GM21423 (cell line): ENCODE results near the gene FBXO24.
"Not testable (repeated sequence)": the region's sequence is repeated elsewhere in the genome, so short reads cannot be mapped to it uniquely, and the experiment has no call there.

Experiments
- ATAC-seq: cut with Tn5 transposase; IDR thresholded peaks from one replicate; pipeline ENCODE4 v1.9.1; 2021; ENCODE audit warnings: mild to moderate bottlenecking, moderate library complexity; ENCODE audit not compliant: unreplicated experiment

Gene FBXO24

DNA sequence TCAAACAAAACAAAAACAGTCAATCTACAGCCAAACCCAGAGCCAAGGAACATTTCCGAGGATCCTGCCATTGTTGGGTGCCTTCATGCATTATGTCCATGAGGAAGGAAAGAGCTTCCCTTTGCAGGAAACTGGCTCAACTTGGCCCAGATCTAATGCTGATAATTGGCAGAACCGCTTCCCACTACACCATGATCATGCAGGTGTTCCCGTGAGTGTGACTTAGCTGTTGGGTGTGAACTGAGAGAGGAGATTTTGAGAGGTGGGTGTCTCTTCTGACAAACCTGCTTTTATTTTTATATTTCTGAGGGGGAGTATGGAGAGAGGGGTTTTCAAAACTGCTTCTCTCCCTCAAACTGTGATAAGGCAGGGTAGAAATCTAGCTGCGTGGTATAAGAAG is 27.0 kb upstream of the FBXO24 start:
- no peak for ATAC-seq

GRCh38 chr7:100561491-100562194 is 24.5 kb upstream of the FBXO24 start:
- ATAC-seq, result no peak

- ATAC-seq, result no peak
Observed at GRCh38 chr7:100562195-100563099, 23.7 kb upstream of the FBXO24 start.

GRCh38 chr7:100563100-100563564 is 23.0 kb upstream of the FBXO24 start:
- no peak for ATAC-seq

- no peak for ATAC-seq
Observed at GRCh38 chr7:100563809-100564400, 22.2 kb upstream of the FBXO24 start.

- not testable (repeated sequence) for ATAC-seq
Observed at GRCh38 chr7:100564405-100564804, 21.7 kb upstream of the FBXO24 start.

DNA sequence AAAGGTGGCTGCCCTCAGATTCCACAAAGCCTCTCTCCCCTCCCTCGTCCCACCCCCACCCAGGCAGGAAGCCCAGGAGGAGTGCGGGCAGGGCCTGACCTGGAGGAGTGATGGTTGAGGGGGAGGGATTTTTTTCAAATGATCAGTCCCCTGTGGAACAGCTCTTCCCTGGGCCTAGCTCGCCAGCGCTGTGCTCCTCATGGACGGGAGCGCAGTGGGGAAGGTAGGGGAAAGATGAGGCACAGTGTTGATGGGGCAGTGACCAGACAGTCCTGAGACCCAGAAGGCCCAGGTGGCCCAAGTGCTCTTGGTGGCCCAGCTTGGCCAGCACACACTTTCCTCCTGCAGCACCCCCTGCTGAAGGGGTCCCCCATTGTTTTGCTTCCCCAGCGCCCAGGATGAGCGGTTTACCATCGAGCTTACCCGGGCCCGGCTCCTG is 21.0 kb upstream of the FBXO24 start:
- no peak for ATAC-seq

DNA sequence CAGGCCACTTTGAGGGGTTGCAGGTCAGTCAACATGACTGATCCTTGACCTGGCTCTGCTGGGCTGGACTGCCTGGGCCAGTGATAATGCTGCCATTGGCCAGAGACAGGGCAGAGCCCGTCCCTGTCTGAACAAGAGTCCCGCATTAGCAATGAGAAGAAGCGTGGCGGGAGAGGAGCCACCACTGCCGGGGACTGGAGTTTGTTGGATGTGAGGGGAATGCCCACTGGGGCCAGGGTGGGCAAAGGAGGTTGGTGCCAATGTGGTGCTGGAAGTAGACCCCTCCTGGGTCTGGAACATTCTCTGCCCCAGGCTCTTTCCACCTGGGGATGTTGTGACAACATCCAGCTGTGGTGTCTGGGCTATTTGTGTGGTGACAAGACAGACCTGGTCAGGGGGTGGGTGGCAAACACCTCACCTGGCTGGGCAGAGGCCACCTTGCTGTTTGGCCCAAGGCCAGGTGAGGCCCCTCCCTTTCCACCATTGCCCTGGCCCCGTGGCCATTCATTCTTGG is 20.1 kb upstream of the FBXO24 start:
- no peak for ATAC-seq

DNA sequence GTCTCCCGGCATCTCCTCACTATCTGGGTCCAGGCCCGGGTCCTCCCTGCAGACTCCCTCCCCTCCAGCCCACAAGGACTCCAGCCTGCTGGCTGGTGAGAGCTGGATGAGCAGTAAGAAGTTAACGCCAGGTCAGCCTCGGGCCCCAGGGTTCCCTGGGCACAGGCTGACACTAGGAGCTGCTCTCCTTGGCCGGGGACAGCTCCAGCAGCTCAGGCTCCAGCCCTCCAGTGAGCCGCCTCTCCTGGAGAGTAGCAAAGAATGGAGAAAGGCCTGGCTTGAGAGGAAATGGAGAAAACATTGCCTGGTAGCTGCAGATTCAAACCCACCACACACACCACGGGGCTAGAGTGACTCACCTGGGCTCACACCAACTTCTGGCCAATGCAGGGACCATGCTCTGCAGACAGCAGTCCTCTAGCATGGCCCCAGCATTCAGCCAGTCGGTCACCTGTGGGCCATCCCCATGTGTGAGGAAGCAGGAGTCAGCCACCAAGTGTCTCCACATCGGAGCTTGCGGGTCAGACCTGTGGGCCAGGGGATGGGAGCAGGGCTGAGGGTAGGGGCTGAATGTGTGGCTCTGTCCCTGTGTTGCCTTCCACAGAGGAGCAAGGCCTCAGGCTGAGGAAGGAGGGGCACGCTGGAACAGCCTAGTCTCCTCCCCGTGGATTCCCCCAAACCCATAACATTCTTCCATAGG is 18.9 kb upstream of the FBXO24 start:
- no peak for ATAC-seq

DNA sequence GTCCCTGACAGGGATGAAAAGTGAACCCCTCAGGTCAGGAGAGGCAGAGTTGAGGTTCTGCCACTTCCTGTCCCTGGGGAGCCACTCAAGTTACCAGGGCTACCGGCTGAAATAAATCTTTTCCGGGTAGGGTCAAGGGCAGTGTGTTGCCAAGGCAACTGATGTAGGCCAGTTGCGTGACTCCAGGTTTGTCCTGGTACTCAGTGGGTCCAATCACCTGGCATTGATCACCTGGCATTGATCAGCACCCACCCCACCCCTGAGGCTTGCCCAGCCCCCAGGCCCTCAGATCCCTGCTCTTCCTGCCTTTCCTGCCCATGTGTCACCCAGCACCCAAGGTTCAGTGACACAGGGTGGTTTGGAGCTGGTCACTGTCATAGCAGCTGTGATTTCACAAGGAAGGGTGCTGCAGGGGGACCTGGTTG is 18.4 kb upstream of the FBXO24 start:
- no peak for ATAC-seq

DNA sequence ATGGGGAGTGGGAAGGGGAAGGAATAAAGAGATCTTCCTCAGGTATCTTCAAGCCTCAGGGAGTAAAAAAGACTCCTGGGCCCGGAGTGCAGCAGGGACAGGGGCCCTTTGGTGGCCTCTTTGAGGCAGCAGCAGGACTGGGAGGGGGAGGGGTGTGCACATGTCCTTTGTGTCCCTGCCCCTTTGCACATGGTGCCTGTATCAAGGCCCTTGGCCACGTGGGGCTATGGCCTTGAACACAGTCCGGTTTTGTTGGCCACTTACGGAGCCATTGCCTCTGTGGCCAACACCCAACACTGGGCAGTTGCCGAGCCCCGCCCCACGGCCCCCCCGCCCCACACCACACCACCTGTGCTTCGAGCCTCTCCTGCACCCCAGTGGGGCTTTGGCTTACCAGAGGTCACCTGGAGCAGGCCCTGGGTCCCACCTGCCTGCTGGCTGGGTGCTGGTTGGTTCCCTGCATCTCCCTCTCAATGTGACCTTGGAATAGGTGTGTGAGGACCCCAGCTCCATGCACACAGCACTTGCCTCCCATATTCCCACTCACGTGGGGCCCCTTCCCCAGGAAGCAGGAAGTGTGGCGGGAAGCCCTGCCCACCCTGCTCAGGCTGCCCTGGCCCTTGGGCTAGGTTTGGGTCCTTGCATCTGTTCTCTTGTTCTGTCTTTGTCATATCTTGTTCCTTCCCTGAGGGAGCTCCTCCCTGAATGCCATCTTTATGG is 17.8 kb upstream of the FBXO24 start:
- ATAC-seq, result no peak

DNA sequence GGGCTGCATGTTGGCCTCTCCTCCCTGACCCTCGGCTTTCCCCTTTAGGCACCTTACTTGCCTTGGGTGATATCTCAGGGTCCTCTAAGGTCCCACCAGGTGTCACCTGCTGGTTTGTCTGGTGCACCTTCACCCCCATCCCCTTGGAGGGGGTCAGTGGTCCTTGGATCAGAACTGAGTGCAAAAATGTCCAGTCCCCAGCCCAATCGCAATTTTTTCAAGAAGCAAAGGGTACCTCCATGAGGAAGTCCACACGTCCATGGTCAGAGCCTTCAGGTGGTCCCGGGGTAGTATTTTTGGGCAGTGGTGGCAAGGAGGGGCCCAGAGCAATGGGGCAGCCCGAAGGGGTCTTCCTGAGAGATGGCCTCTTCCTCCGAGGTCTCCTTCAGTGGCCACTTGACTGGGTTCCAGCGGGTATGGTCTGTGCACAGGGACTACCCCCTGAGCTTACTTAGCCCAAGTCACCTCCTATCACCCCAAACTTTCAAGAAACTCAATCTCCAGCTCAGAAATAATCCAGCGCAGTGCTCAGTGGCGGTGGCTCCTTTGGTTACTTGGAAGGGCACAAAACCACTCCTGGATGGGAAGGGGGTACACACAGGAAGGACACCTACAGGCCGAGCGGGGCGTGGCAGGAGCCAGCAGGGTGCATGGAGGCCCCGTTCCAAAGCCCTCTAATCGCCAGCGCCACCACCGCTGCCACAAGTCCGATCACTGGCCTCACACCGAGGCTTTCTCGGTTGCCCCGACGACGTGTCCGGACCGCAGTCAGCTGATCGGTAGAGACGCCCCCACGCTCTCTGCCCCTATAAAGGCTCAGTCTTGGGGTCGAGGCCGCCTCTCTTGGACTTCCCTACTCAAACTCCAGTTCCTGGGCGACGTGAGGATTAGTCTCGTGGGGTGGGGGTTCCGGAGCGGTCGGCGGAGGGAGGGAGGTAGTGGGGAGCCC is 17.0 kb upstream of the FBXO24 start:
- ATAC-seq, result no peak

DNA sequence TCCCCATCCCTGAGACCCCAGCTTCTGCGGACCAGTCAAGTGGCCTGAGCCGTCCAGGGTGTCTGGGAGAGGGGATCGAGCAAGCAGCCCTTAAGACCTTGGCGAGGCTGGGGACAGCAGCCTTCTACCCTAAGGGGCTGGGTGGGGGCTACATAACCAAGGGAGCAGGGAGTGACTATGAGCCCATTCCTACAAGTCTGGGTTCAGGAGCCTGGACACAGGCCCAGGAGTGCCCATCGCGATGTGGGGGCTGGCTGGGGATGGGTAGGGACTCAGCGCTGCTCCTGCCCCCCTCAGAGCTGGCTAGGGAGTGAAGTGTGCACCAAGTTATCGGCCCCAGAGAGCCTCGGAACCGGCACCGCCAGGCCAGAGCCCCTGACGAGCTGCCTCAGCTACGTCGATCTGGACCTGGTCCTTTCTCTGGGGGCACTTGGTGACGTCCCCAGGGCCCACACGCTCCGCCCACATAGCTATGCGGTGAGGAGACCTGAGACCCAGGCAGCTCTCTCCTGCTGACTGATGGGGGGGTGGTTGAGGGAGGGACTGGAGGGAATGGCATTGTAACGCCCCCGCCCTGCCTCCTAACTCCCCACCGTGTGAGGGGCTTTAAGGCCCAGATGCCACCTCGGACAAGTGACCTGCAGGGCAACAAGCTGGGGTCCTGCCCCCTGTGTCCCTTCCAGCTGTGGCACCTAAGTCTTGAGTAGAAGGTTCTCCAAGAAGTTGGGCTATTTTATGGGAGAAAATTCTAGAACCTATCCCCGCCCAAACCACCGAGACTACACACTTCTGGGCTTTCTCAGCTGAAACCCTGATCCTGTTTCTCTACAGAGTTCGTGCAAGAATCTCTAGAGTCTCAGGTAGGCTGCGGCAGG is 14.9 kb upstream of the FBXO24 start:
- ATAC-seq, result no peak

DNA sequence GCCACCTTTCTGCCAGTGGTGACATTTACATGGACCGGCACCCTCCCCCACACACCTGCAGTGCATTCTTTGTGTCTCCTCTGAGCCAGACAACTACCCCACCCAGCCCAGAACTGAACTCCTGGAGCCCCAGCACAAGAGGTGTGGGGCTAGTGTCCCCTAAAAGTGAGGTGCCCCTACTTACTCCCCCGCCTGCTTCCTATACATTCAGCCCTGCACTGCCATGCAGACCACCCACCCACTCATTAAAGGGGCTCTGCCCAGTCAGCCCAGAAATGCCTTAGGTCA is 14.4 kb upstream of the FBXO24 start:
- no peak for ATAC-seq

- ATAC-seq, result no peak
Observed at GRCh38 chr7:100572281-100572948, 13.7 kb upstream of the FBXO24 start.

- ATAC-seq, result no peak
Observed at GRCh38 chr7:100572949-100573675, 13.0 kb upstream of the FBXO24 start.
